Uterus (tissue), 2 donors: Measurements from ENCODE around the gene DMC1.

Experiments used
- POLR2A ChIP-seq, 2 donors: fragments of 450-650 bp; IDR thresholded peaks; one replicate each; pipeline ENCODE4 v1.6.1; 2016; ENCODE audit warnings: antibody characterized with exemption in 2 of 2, mild to moderate bottlenecking in 1 of 2, moderate library complexity in 1 of 2
- TF ChIP-seq, protein P1 (sequence below), 4 experiments: fragments of 200-600 bp in 2 of 4; fragments of 450-650 bp in 2 of 4; sonication (generic) in 2 of 4; IDR thresholded peaks; one replicate each; pipeline ENCODE4 v1.5.1; 2016 to 2019; ENCODE audit warnings: antibody characterized with exemption in 4 of 4, mild to moderate bottlenecking in 2 of 4, moderate library complexity in 1 of 4

DNA sequence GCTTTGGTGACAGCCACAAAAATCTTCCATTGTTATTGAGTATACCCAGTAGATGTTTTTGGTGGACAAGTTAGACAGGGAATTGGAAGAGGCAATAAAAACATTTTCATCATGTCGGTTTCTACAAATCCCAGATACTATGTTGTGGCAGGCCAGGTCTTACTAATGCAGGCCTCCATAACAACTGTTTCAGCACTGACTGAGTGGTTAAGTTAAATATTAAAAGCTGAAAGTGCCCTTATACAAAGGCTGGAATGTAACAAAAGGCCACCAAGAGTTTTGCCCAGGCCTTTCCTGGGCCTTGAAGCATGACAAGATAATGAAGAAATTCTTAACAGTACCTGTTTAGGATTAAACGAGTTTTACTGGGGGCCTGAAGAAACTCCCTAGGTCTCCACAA is 29.3 kb downstream of the DMC1 start:
- TF ChIP-seq, protein P1, sequence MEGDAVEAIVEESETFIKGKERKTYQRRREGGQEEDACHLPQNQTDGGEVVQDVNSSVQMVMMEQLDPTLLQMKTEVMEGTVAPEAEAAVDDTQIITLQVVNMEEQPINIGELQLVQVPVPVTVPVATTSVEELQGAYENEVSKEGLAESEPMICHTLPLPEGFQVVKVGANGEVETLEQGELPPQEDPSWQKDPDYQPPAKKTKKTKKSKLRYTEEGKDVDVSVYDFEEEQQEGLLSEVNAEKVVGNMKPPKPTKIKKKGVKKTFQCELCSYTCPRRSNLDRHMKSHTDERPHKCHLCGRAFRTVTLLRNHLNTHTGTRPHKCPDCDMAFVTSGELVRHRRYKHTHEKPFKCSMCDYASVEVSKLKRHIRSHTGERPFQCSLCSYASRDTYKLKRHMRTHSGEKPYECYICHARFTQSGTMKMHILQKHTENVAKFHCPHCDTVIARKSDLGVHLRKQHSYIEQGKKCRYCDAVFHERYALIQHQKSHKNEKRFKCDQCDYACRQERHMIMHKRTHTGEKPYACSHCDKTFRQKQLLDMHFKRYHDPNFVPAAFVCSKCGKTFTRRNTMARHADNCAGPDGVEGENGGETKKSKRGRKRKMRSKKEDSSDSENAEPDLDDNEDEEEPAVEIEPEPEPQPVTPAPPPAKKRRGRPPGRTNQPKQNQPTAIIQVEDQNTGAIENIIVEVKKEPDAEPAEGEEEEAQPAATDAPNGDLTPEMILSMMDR (IDR thresholded peaks at IDR 0.05) = no peak
- TF ChIP-seq POLR2A (IDR thresholded peaks at IDR 0.05) = no peak
